ENCODE measurements around the gene MAPK1IP1L. TPM values are rescaled to one million over a fixed set of nuclear protein-coding genes. Genes with fewer than 3 reads are reported as not detected.
A peak's percentile ranks its signal among the peaks of the same experiment; 100 is the strongest.
"Not testable (repeated sequence)": the region's sequence is repeated elsewhere in the genome, so short reads cannot be mapped to it uniquely, and the experiment has no call there.

MAPK1IP1L gene
- total and polyA plus RNA-seq, 2 of the 13 experiments (the other 11 are each of a cell fraction or from before 2014, with no cell fraction given), result 27.8 to 68.4 TPM

GRCh38 chr14:55077170-55078151, 26.0 kb downstream of the MAPK1IP1L start (continued):
- TF ChIP-seq ZBTB20 (CRISPR knock-in tag; IDR thresholded peaks at IDR 0.05; ENCODE audit: borderline replicate concordance, low read depth) (no peak), PLSCR1 (CRISPR knock-in tag; IDR thresholded peaks at IDR 0.05; ENCODE audit: borderline replicate concordance) (no peak), FOXO4 (CRISPR knock-in tag; conservative IDR thresholded peaks at IDR 0.05) (0 out of 2 replicates have a peak, but pooled peaks have one; percentile 38), KDM5B (CRISPR knock-in tag; IDR thresholded peaks at IDR 0.05; ENCODE audit: borderline replicate concordance) (no peak), KLF13 (CRISPR knock-in tag; IDR thresholded peaks at IDR 0.05) (no peak), ZNF251 (CRISPR knock-in tag; IDR thresholded peaks at IDR 0.05) (no peak), ZNF639 (CRISPR knock-in tag; conservative IDR thresholded peaks at IDR 0.05) (no peak), ZNF777 (CRISPR knock-in tag; IDR thresholded peaks at IDR 0.05) (peak; percentile 31; the same call in 1 of the 2 replicates), ATF3 (CRISPR knock-in tag; IDR thresholded peaks at IDR 0.05) (0 out of 2 replicates have a peak, but pooled peaks have one; percentile 50), EED (CRISPR knock-in tag; IDR thresholded peaks at IDR 0.05) (no peak), BHLHE40 (IDR thresholded peaks at IDR 0.05; ENCODE audit: low read length) (no peak), ATF7 (IDR thresholded peaks at IDR 0.05) (no peak), ATF7 (CRISPR knock-in tag; IDR thresholded peaks at IDR 0.05) (no peak)

GRCh38 chr14:55079961-55080360, 28.5 kb downstream of the MAPK1IP1L start:
- H3K27ac ChIP-seq (ENCODE audit: extremely low read length, insufficient read depth, low read length), result not testable (repeated sequence)

More at GRCh38 chr14:55079961-55080360, 28.5 kb downstream of the MAPK1IP1L start:
- ATAC-seq; H3K4me2 ChIP-seq (ENCODE audit: low read depth, low read length); H3K36me3 ChIP-seq (replicated peaks in 1 of 2; ENCODE audit: control insufficient read depth in 1 of 2, insufficient read depth in 2 of 2, low read length in 2 of 2); H3K79me2 ChIP-seq (ENCODE audit: insufficient read depth, low read length); FAIRE-seq; BruUV-seq (replicated peaks); H2AFZ ChIP-seq (ENCODE audit: low read length); DNase-seq (ENCODE audit: low spot score); in situ Hi-C loops (cut with HindIII; ENCODE audit: extremely low pct_ligation_motif_present, low pct_unique_long_range_greater_than_20kb); H3K9me3 ChIP-seq (ENCODE audit: low read length); H3K9ac ChIP-seq (ENCODE audit: insufficient read depth, low read depth, low read length); intact Hi-C loops (cut with micrococcal nuclease; ENCODE audit: unreplicated experiment); CTCF ChIA-PET (ENCODE audit: low intra/inter-chr PET ratio, low total read pairs); H4K20me1 ChIP-seq (ENCODE audit: insufficient read depth, low read length); H3K4me3 ChIP-seq (replicated peaks in 1 of 3; ENCODE audit: insufficient read depth in 1 of 3, low read depth in 2 of 3, low read length in 3 of 3); H3K27me3 ChIP-seq (ENCODE audit: control insufficient read depth in 1 of 2, insufficient read depth in 2 of 2, low read length in 2 of 2): not testable (repeated sequence)
- WGBS (ENCODE audit: low lambda C conversion rate), result 64% methylated on average over 6 of the region's 6 CpGs
- peaks cover 19% of the 10 kb centered on the region for H3K4me1 ChIP-seq (ENCODE audit: insufficient read depth, low read length)
- POLR2A ChIA-PET, result interaction anchor here (1.1 to 4.9 kb wide), 2 partner anchors 28 kb away, joined by 3 to 27 read pairs; partner anchors contain the start of gene MAPK1IP1L

All from HepG2 (cell line).